Measurements from ENCODE around the gene NTN3. TPM values are rescaled to one million over a fixed set of nuclear protein-coding genes. Genes with fewer than 3 reads are reported as not detected.
A peak's percentile ranks its signal among the peaks of the same experiment; 100 is the strongest.
"Not testable (repeated sequence)": the region's sequence is repeated elsewhere in the genome, so short reads cannot be mapped to it uniquely, and the experiment has no call there.

The NTN3 gene
- total RNA-seq, 1 donor from 2014 or later, result 0.36 TPM

- peak; percentile 90 for ATAC-seq
- intact Hi-C loops (cut with DNase I), result no loop called here
- peak; percentile 92 for DNase-seq (ENCODE audit: low spot score)
Measured at GRCh38 chr16:2474877-2475412, 3.8 kb downstream of the NTN3 start, which contains the start of gene TBC1D24. TSS of gene TBC1D24 (plus strand) at chr16:2475127. CDS start at chr16:2496149, 21,022 bp downstream.

GRCh38 chr16:2475413-2476344, 4.6 kb downstream of the NTN3 start:
- intact Hi-C loops (cut with DNase I), result no loop called here
- ATAC-seq (no peak), DNase-seq (ENCODE audit: low spot score) (no peak)

- DNase-seq (ENCODE audit: low spot score), result no peak
- ATAC-seq, result no peak
- intact Hi-C loops (cut with DNase I), result no loop called here
Measured at GRCh38 chr16:2476345-2476720, 5.2 kb downstream of the NTN3 start.

GRCh38 chr16:2476741-2477140, 5.6 kb downstream of the NTN3 start:
- DNase-seq (ENCODE audit: low spot score) (no peak), ATAC-seq (no peak)
- intact Hi-C loops (cut with DNase I), result no loop called here

GRCh38 chr16:2477327-2477726, 6.2 kb downstream of the NTN3 start:
- intact Hi-C loops (cut with DNase I), result no loop called here
- no peak for ATAC-seq
- no peak for DNase-seq (ENCODE audit: low spot score)

- ATAC-seq (no peak), DNase-seq (ENCODE audit: low spot score) (no peak)
- intact Hi-C loops (cut with DNase I), result no loop called here
Measured at GRCh38 chr16:2478279-2478678, 7.2 kb downstream of the NTN3 start.

- ATAC-seq; intact Hi-C loops (cut with DNase I); DNase-seq (ENCODE audit: low spot score): not testable (repeated sequence)
Measured at GRCh38 chr16:2479996-2480395, 8.9 kb downstream of the NTN3 start.

GRCh38 chr16:2480948-2481347, 9.9 kb downstream of the NTN3 start:
- intact Hi-C loops (cut with DNase I), result no loop called here
- no peak for DNase-seq (ENCODE audit: low spot score)
- ATAC-seq, result no peak

- ATAC-seq (no peak), DNase-seq (ENCODE audit: low spot score) (no peak)
- intact Hi-C loops (cut with DNase I), result no loop called here
Measured at GRCh38 chr16:2481676-2482075, 10.6 kb downstream of the NTN3 start.

- DNase-seq (ENCODE audit: low spot score) (no peak), ATAC-seq (peak; percentile 11)
- intact Hi-C loops (cut with DNase I), result no loop called here
Measured at GRCh38 chr16:2482249-2482648, 11.2 kb downstream of the NTN3 start.

GRCh38 chr16:2482708-2483534, 11.8 kb downstream of the NTN3 start:
- ATAC-seq, result peak; percentile 91
- intact Hi-C loops (cut with DNase I), result no loop called here
- DNase-seq (ENCODE audit: low spot score), result no peak

- ATAC-seq (no peak), DNase-seq (ENCODE audit: low spot score) (no peak)
- intact Hi-C loops (cut with DNase I), result no loop called here
Measured at GRCh38 chr16:2483939-2484897, 13.1 kb downstream of the NTN3 start.

- intact Hi-C loops (cut with DNase I), result no loop called here
- no peak for DNase-seq (ENCODE audit: low spot score)
- no peak for ATAC-seq
Measured at GRCh38 chr16:2484898-2485508, 13.9 kb downstream of the NTN3 start.

- ATAC-seq (no peak), DNase-seq (ENCODE audit: low spot score) (no peak)
- intact Hi-C loops (cut with DNase I), result no loop called here
Measured at GRCh38 chr16:2485811-2486507, 14.9 kb downstream of the NTN3 start.

GRCh38 chr16:2486645-2487516, 15.8 kb downstream of the NTN3 start:
- DNase-seq (ENCODE audit: low spot score) (no peak), ATAC-seq (peak; percentile 58)
- intact Hi-C loops (cut with DNase I), result no loop called here

- DNase-seq (ENCODE audit: low spot score) (no peak), ATAC-seq (no peak)
- intact Hi-C loops (cut with DNase I), result no loop called here
Measured at GRCh38 chr16:2487517-2487842, 16.4 kb downstream of the NTN3 start.

Measured in sciatic nerve (tissue), 2 donors.